ENCODE results near the gene PPP2R3B. TPM values are rescaled to one million over a fixed set of nuclear protein-coding genes. Genes with fewer than 3 reads are reported as not detected.
A peak's percentile ranks its signal among the peaks of the same experiment; 100 is the strongest.

Gene PPP2R3B
- total and polyA plus RNA-seq, 2 of the 13 experiments (the other 11 are each of a cell fraction or from before 2014, with no cell fraction given): 17.0 to 21.4 TPM

- peak within 1 kb of the TSS; percentile 73 to 88 (median 83) for H3K4me3 ChIP-seq (replicated peaks in 1 of 3; ENCODE audit: insufficient read depth in 1 of 3, low read depth in 2 of 3, low read length in 3 of 3)
- no peaks in the 10 kb centered on the region for H3K9me3 ChIP-seq (ENCODE audit: low read length)
- 0% methylated on average over 11 of the region's 97 CpGs for WGBS (ENCODE audit: low lambda C conversion rate)
- intact Hi-C loops (cut with micrococcal nuclease; ENCODE audit: unreplicated experiment) (loop anchor here (5.0 kb wide), 1 partner anchor 42 kb away; no protein-coding TSS in a partner anchor), in situ Hi-C loops (cut with HindIII; ENCODE audit: extremely low pct_ligation_motif_present, low pct_unique_long_range_greater_than_20kb) (loop anchor here (5.0 kb wide), 1 partner anchor 42 kb away; no protein-coding TSS in a partner anchor)
- H3K36me3 ChIP-seq (replicated peaks in 1 of 2; ENCODE audit: control insufficient read depth in 1 of 2, insufficient read depth in 2 of 2, low read length in 2 of 2): peaks cover 5 to 22% of the 10 kb centered on the region in 2 experiments; a peak in 4 of 5 replicates
- peaks cover 6% of the 10 kb centered on the region; the same call in 1 of the 2 replicates for H4K20me1 ChIP-seq (ENCODE audit: insufficient read depth, low read length)
- POLR2A ChIA-PET: no interaction called here
- FAIRE-seq (no peak), DNase-seq (ENCODE audit: low spot score) (peak; percentile 98), ATAC-seq (peak; percentile 75)
- no peaks in the 10 kb centered on the region for H3K27me3 ChIP-seq (ENCODE audit: control insufficient read depth in 1 of 2, insufficient read depth in 2 of 2, low read length in 2 of 2)
- peak within 1 kb of the TSS; percentile 92 for H3K4me2 ChIP-seq (ENCODE audit: low read depth, low read length)
- peaks cover 27% of the 10 kb centered on the region for H3K4me1 ChIP-seq (ENCODE audit: insufficient read depth, low read length)
- TSS peak; percentile 62 for BruUV-seq (replicated peaks)
- peak within 1 kb of the TSS; percentile 92 for H3K9ac ChIP-seq (ENCODE audit: insufficient read depth, low read depth, low read length)
- no peak within 1 kb of the TSS for H2AFZ ChIP-seq (ENCODE audit: low read length)
- H3K79me2 ChIP-seq (ENCODE audit: insufficient read depth, low read length): peaks cover 9% of the 10 kb centered on the region
- CTCF ChIA-PET (ENCODE audit: low intra/inter-chr PET ratio, low total read pairs): no interaction called here
- peak within 1 kb of the TSS; percentile 91 for H3K27ac ChIP-seq (ENCODE audit: extremely low read length, insufficient read depth, low read length)
- TF ChIP-seq MXD1 (CRISPR knock-in tag; IDR thresholded peaks at IDR 0.05) (peak; percentile 31; the same call in 1 of the 2 replicates), FOSL2 (CRISPR knock-in tag; IDR thresholded peaks at IDR 0.05) (0 out of 2 replicates have a peak, but pooled peaks have one; percentile 47), IRF2 (CRISPR knock-in tag; IDR thresholded peaks at IDR 0.05) (0 out of 2 replicates have a peak, but pooled peaks have one; percentile 52), SIX4 (CRISPR knock-in tag; IDR thresholded peaks at IDR 0.05) (no peak), TSC22D2 (CRISPR knock-in tag; IDR thresholded peaks at IDR 0.05; ENCODE audit: borderline replicate concordance) (0 out of 2 replicates have a peak, but pooled peaks have one; percentile 21), IKZF4 (CRISPR knock-in tag; IDR thresholded peaks at IDR 0.05; ENCODE audit: borderline replicate concordance, low read depth, not compliant biosample characterization) (no peak), MEIS1 (CRISPR knock-in tag; IDR thresholded peaks at IDR 0.05; ENCODE audit: borderline replicate concordance) (peak; percentile 62; the same call in 1 of the 2 replicates), SPEN (CRISPR knock-in tag; IDR thresholded peaks at IDR 0.05; ENCODE audit: low read depth) (peak; percentile 80), SP2 (CRISPR knock-in tag; IDR thresholded peaks at IDR 0.05) (peak; percentile 90), RELA (CRISPR knock-in tag; IDR thresholded peaks at IDR 0.05) (0 out of 2 replicates have a peak, but pooled peaks have one; percentile 54), MED13 (CRISPR knock-in tag; IDR thresholded peaks at IDR 0.05) (no peak), ZNF263 (CRISPR knock-in tag; IDR thresholded peaks at IDR 0.05) (peak; percentile 13; the same call in 1 of the 2 replicates), ZFX (CRISPR knock-in tag; IDR thresholded peaks at IDR 0.05; ENCODE audit: low read depth) (peak; percentile 82; the same call in 1 of the 2 replicates), SKI (IDR thresholded peaks at IDR 0.05; ENCODE audit: partially characterized antibody) (peak; percentile 8), DZIP1 (CRISPR knock-in tag; IDR thresholded peaks at IDR 0.05) (0 out of 2 replicates have a peak, but pooled peaks have one; percentile 14), NR2F6 (IDR thresholded peaks at IDR 0.05) (no peak), NR2F6 (CRISPR knock-in tag; IDR thresholded peaks at IDR 0.05) (0 out of 2 replicates have a peak, but pooled peaks have one; percentile 3), BHLHE40 (IDR thresholded peaks at IDR 0.05; ENCODE audit: low read length) (peak; percentile 99), PBX3 (CRISPR knock-in tag; IDR thresholded peaks at IDR 0.05; ENCODE audit: borderline replicate concordance) (peak; percentile 99; the same call in 1 of the 2 replicates), DMAP1 (CRISPR knock-in tag; IDR thresholded peaks at IDR 0.05) (peak; percentile 57; the same call in 1 of the 2 replicates)
Measured at GRCh38 chrX:318739-319578, 67.7 kb downstream of the PPP2R3B start, which contains the start of gene GTPBP6. TSS of gene GTPBP6 (minus strand) at chrX:318796. CDS start at chrX:318787, 9 bp downstream.

Data from HepG2 (cell line).